Uterus (tissue), 2 donors: ENCODE results near the gene UNC93B1.

Source experiments
- CTCF ChIP-seq, 4 experiments: fragments of 200-600 bp in 2 of 4; fragments of 450-650 bp in 2 of 4; sonication (generic) in 2 of 4; IDR thresholded peaks; one replicate each; pipeline ENCODE4 v1.5.1; 2016 to 2019; ENCODE audit warnings: antibody characterized with exemption in 4 of 4, mild to moderate bottlenecking in 2 of 4, moderate library complexity in 1 of 4
- POLR2A ChIP-seq, 2 donors: fragments of 450-650 bp; IDR thresholded peaks; one replicate each; pipeline ENCODE4 v1.6.1; 2016; ENCODE audit warnings: antibody characterized with exemption in 2 of 2, mild to moderate bottlenecking in 1 of 2, moderate library complexity in 1 of 2

- TF ChIP-seq CTCF (IDR thresholded peaks at IDR 0.05) = no peak
- no peak for TF ChIP-seq POLR2A (IDR thresholded peaks at IDR 0.05)
Measured at GRCh38 chr11:68048681-68049508, 45.0 kb upstream of the UNC93B1 start.
